ENCODE measurements around the gene NBPF3.

Gene NBPF3

DNA sequence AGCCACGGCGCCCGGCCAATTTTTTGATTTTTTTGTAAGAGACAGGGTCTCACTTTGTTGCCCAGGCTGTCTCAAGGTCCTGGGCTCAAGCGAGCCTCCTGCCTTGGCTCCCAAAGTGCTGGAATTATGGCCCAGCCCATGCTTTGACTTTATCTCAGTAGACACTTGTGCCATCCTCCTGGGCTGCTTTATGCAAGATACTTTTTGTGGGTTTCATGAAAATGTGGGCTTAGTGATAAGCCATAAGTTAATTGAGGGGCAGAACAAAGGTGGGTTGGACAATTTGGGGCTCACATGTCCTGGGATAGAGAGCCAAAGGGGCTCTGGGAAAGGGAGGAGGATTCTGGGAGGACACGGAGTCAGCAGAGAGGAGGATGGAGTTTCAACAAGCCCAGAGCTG, 91.3 kb downstream of the NBPF3 start:
- DNase-seq (ENCODE audit: low spot score), result no peak
- in situ Hi-C loops (cut with MboI; ENCODE audit: low sequenced_read_pairs, unreplicated experiment), result no loop called here
- TF ChIP-seq, protein P1, sequence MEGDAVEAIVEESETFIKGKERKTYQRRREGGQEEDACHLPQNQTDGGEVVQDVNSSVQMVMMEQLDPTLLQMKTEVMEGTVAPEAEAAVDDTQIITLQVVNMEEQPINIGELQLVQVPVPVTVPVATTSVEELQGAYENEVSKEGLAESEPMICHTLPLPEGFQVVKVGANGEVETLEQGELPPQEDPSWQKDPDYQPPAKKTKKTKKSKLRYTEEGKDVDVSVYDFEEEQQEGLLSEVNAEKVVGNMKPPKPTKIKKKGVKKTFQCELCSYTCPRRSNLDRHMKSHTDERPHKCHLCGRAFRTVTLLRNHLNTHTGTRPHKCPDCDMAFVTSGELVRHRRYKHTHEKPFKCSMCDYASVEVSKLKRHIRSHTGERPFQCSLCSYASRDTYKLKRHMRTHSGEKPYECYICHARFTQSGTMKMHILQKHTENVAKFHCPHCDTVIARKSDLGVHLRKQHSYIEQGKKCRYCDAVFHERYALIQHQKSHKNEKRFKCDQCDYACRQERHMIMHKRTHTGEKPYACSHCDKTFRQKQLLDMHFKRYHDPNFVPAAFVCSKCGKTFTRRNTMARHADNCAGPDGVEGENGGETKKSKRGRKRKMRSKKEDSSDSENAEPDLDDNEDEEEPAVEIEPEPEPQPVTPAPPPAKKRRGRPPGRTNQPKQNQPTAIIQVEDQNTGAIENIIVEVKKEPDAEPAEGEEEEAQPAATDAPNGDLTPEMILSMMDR (IDR thresholded peaks at IDR 0.05; ENCODE audit: borderline replicate concordance, control extremely low read depth, extremely low read depth, insufficient read depth, missing control alignments), result no peak

DNA sequence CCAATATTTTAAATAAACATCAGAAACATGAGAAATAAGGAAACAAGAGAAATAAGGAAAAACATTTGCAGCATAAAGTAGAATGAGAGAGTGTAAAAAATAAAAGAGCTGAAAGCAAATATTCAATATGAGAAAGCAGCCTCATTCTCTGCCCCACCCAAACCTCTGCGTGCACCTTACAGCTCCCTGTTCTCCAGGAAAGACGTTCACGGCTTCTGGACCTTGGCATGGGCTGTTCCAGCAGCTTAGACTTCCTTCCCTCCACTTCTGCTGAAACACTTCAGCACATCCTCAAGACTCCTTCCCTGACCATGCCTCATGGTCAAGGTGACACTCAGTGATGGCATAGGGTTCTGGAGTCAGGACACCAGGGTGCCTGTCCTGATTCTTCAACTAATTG, 92.6 kb downstream of the NBPF3 start:
- TF ChIP-seq, protein P1 (IDR thresholded peaks at IDR 0.05; ENCODE audit: borderline replicate concordance, control extremely low read depth, extremely low read depth, insufficient read depth, missing control alignments), result no peak
- no peak for DNase-seq (ENCODE audit: low spot score)
- in situ Hi-C loops (cut with MboI; ENCODE audit: low sequenced_read_pairs, unreplicated experiment), result no loop called here

DNA sequence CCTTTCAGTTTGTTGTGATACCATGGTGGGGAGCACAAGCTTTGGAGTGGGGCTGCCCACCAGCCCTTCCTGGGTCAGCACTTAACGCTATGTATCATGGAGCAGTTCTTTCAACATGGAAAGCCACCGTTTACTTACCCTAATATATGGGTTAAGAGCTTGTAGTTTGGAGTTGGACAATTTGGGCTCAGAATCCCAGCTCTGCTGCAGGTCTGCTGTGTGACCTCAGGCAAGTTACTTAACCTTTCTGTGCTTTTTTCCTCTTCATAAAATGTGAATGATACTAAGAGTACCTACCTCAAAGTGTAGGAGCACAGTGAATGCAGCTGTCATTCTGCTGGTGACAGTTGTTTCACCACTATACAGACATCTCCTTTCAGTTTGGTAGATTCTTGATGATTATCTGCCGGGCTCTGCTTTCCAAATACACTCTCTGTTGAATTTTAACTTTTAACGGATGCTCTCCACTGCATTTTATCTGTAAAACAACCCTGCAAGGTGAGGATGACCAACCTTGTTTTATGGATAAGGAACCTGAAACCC, 93.1 kb downstream of the NBPF3 start:
- in situ Hi-C loops (cut with MboI; ENCODE audit: low sequenced_read_pairs, unreplicated experiment), result no loop called here
- TF ChIP-seq, protein P1 (IDR thresholded peaks at IDR 0.05; ENCODE audit: borderline replicate concordance, control extremely low read depth, extremely low read depth, insufficient read depth, missing control alignments), result no peak
- no peak for DNase-seq (ENCODE audit: low spot score)

DNA sequence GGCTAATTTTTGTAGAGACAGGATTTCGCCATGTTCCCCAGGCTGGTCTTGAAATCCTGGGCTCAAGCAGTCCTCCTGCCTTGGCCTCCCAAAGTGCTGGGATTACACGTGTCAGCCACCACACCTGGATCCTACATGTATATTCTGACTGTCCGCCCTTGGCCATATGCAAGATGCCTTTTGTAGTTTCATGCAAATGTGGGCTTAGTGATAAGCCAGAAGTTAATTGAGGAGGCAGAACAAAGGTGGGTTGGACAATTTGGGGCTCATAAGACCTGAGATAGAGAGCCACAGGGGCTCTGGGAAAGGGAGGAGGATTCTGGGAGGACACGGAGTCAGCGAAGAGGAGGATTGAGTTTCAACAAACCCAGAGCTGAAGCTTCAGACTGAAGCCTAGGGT, 94.2 kb downstream of the NBPF3 start:
- no peak for DNase-seq (ENCODE audit: low spot score)
- TF ChIP-seq, protein P1 (IDR thresholded peaks at IDR 0.05; ENCODE audit: borderline replicate concordance, control extremely low read depth, extremely low read depth, insufficient read depth, missing control alignments), result no peak
- in situ Hi-C loops (cut with MboI; ENCODE audit: low sequenced_read_pairs, unreplicated experiment), result no loop called here
